Calu3 (cell line): ENCODE measurements around the gene ZNF860. TPM values are rescaled to one million over a fixed set of nuclear protein-coding genes. Genes with fewer than 3 reads are reported as not detected.

ENCODE experiments used
- BruUV-seq: library from RNA; stranded (reverse); fragments of 400-500 nt; replicated peaks from 2 replicates; lab custom pipeline; 2021; lab: Mats Ljungman, UMichigan
- CTCF ChIA-PET: fragments of 300-600 bp; sonication (Branson Sonifier 250); formaldehyde crosslinking; loops from one replicate; lab custom pipeline; 2022; ENCODE audit warnings: antibody characterized with exemption; lab: Charles Lee
- DNase-seq: peaks from one replicate; pipeline ENCODE4 v3.0.0; 2022
- H3K27ac Mint-ChIP-seq: one replicate; pipeline ENCODE4 v1.8.0; 2022; ENCODE audit warnings: mixed read lengths; ENCODE audit not compliant: unreplicated experiment
- H3K27me3 Mint-ChIP-seq: one replicate; pipeline ENCODE4 v1.8.0; 2022; ENCODE audit warnings: mixed read lengths; ENCODE audit not compliant: unreplicated experiment
- H3K36me3 Mint-ChIP-seq: one replicate; pipeline ENCODE4 v1.8.0; 2022; ENCODE audit warnings: mild to moderate bottlenecking, moderate library complexity, mixed read lengths; ENCODE audit not compliant: insufficient read depth, unreplicated experiment
- H3K4me1 Mint-ChIP-seq: one replicate; pipeline ENCODE4 v1.8.0; 2022; ENCODE audit warnings: mild to moderate bottlenecking, low read depth, mixed read lengths; ENCODE audit not compliant: unreplicated experiment
- H3K4me3 Mint-ChIP-seq: one replicate; pipeline ENCODE4 v1.8.0; 2022; ENCODE audit warnings: mild to moderate bottlenecking, low read depth, moderate library complexity, mixed read lengths; ENCODE audit not compliant: unreplicated experiment
- H3K9me3 Mint-ChIP-seq: one replicate; pipeline ENCODE4 v1.8.0; 2022; ENCODE audit warnings: low read depth, mixed read lengths; ENCODE audit not compliant: unreplicated experiment
- CTCF ChIP-seq: fragments of 200-600 bp; IDR thresholded peaks from one replicate; pipeline ENCODE4 v1.8.0; 2022; ENCODE audit warnings: antibody characterized with exemption; ENCODE audit not compliant: unreplicated experiment
- intact Hi-C: fragments of 100-400 bp; cut with micrococcal nuclease; formaldehyde crosslinking; loops from one replicate; pipeline ENCODE4 v1.10.0; 2022; ENCODE audit not compliant: unreplicated experiment
- total RNA-seq: library from RNA; stranded (reverse); gene quantifications from 2 replicates; pipeline ENCODE4 v1.2.3, GENCODE V29; 2022

The ZNF860 gene
- total RNA-seq, 1 experiment from 2014 or later: 11.8 TPM

GRCh38 chr3:32000877-32001276 is 19.3 kb downstream of the ZNF860 start:
- Mint-ChIP-seq H3K27ac (no peak overlapping the region), H3K9me3 (no peaks in the 10 kb centered on the region), H3K36me3 (no peaks in the 10 kb centered on the region), H3K27me3 (no peaks in the 10 kb centered on the region), H3K4me3 (no peak overlapping the region), H3K4me1 (peaks cover 8% of the 10 kb centered on the region)
- no TSS peak for BruUV-seq
- CTCF ChIA-PET: no interaction called here
- TF ChIP-seq CTCF: no peak
- intact Hi-C loops: no loop called here
- DNase-seq: no peak

DNA sequence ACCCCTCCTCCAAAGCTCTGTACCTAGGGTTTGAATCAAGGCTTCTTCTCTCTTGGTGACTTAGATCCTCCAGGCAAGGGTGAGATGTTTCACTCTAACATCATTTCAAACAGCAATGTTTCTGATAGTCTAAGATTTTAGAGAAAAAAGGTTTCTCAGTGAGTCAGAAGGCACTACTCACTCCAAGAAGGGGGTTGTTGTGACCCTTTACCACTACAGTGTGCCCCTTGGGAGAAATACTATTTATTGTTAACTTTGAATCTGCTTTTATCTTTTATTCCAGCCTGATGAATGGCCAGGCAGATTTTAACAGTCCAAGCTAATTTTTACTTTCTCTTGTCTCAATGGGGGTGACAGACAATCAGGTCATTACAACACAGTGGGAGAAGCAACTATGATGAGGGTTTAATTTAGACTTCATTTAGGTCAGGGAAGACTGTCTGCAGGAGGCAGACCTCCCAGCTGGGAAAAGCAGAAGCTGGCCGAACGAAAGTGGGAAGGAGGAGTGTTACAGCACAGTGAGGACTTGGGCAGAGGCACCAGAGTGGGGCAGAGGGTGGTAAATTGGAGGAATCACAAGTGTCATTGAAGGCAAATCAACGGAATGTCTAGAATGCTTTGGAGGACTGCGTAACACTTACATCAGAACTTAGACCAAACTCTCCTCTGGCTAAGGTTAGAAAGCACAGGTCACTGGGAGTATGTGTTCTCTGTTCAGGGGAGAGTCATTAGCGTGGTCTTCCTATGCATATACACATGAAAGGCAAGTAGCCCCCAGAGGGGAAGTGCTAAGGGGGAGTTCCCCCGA is 21.2 kb downstream of the ZNF860 start:
- TF ChIP-seq CTCF: no peak
- BruUV-seq: no TSS peak
- Mint-ChIP-seq H3K27ac (no peak overlapping the region), H3K27me3 (no peaks in the 10 kb centered on the region), H3K4me1 (peaks cover 8% of the 10 kb centered on the region), H3K36me3 (no peaks in the 10 kb centered on the region), H3K4me3 (no peak overlapping the region), H3K9me3 (peaks cover 5% of the 10 kb centered on the region)
- DNase-seq: no peak
- intact Hi-C loops: no loop called here
- CTCF ChIA-PET: no interaction called here

DNA sequence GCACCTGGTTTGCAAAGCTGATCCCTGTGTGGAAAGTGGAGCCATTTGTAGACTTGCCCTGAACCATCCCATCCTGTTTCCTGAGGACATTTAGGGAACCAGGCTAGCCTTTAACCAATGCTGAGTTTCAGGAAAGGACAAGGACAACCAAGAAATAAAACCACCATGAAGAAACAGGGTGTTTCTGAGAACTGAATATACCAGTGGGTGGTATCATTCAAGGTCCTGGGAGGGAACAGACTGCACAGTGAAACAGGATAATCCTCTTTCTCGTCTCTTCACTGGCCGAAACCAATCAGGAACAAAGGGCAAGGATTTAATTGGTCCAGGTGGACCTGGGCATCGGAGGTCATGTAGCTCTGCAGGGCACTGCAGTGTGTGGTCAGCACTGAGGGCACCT is 21.8 kb downstream of the ZNF860 start:
- Mint-ChIP-seq H3K9me3 (peaks cover 5% of the 10 kb centered on the region), H3K27me3 (no peaks in the 10 kb centered on the region), H3K27ac (no peak overlapping the region), H3K36me3 (no peaks in the 10 kb centered on the region), H3K4me3 (no peak overlapping the region), H3K4me1 (peaks cover 8% of the 10 kb centered on the region)
- intact Hi-C loops: no loop called here
- CTCF ChIA-PET: no interaction called here
- DNase-seq: no peak
- no TSS peak for BruUV-seq
- TF ChIP-seq CTCF: no peak

DNA sequence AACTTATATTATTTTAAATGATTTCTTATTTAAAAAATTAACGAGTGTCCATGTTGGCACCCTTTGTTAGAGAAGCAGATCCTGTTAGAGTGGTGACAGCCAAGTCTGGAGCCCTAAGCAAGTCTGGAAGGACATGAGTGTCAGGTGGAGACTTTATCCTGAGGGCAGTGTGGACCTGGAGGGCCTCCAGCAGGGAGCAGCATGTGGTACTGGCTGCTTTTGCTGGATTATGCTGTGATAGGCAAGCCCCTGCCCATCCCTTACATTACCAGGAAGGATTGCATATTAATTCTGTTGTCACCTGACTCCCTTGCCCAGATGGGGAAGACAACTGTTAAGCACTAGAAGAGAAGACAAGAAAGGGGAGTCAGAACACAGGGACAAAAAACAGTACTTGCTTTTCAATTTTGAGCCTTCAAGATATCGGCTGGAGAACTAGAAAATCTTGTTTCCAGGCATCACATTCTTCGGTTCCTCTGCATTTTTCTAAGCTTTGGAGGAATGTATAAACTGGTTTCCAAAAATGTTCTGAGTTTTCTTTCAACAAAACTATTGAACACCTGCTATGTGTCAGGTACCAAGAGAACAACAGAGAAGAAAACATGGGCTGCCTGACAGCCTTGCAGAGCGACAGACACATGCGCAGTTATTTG is 22.7 kb downstream of the ZNF860 start:
- no peak overlapping the region for H3K4me3 Mint-ChIP-seq
- H3K27me3 Mint-ChIP-seq: no peaks in the 10 kb centered on the region
- H3K36me3 Mint-ChIP-seq: no peaks in the 10 kb centered on the region
- peak; percentile 15 for DNase-seq
- no peak overlapping the region for H3K27ac Mint-ChIP-seq
- no peak for TF ChIP-seq CTCF
- BruUV-seq: no TSS peak
- peaks cover 8% of the 10 kb centered on the region for H3K4me1 Mint-ChIP-seq
- peaks cover 5% of the 10 kb centered on the region for H3K9me3 Mint-ChIP-seq
- CTCF ChIA-PET: no interaction called here
- intact Hi-C loops: no loop called here
